Nephron progenitor cell (in vitro differentiated cells): ENCODE data around the gene CUBN.

Experiments used
- DNase-seq: peaks from one replicate; pipeline ENCODE4 v3.0.0; 2021
- H3K27ac Mint-ChIP-seq: 2 replicates; pipeline ENCODE4 v1.8.0; 2021; ENCODE audit warnings: mild to moderate bottlenecking, moderate library complexity, mixed read lengths
- H3K27me3 Mint-ChIP-seq: 2 replicates; pipeline ENCODE4 v1.8.0; 2021; ENCODE audit warnings: mild to moderate bottlenecking, low read depth, mixed read lengths; ENCODE audit not compliant: poor library complexity
- H3K36me3 Mint-ChIP-seq: 2 replicates; pipeline ENCODE4 v1.8.0; 2021; ENCODE audit warnings: low read depth, mixed read lengths
- H3K4me1 Mint-ChIP-seq: 2 replicates; pipeline ENCODE4 v1.8.0; 2021; ENCODE audit warnings: mixed read lengths
- H3K4me3 Mint-ChIP-seq: 2 replicates; pipeline ENCODE4 v1.8.0; 2021; ENCODE audit warnings: mild to moderate bottlenecking, moderate library complexity, mixed read lengths
- H3K9me3 Mint-ChIP-seq: 2 replicates; pipeline ENCODE4 v1.8.0; 2021; ENCODE audit warnings: mild to moderate bottlenecking, moderate library complexity, mixed read lengths
- TF ChIP-seq, protein P1 (sequence below): fragments of 200-600 bp; sonication (generic); IDR thresholded peaks from 2 replicates; pipeline ENCODE4 v1.5.0; 2021; ENCODE audit warnings: antibody characterized with exemption

CUBN gene

DNA sequence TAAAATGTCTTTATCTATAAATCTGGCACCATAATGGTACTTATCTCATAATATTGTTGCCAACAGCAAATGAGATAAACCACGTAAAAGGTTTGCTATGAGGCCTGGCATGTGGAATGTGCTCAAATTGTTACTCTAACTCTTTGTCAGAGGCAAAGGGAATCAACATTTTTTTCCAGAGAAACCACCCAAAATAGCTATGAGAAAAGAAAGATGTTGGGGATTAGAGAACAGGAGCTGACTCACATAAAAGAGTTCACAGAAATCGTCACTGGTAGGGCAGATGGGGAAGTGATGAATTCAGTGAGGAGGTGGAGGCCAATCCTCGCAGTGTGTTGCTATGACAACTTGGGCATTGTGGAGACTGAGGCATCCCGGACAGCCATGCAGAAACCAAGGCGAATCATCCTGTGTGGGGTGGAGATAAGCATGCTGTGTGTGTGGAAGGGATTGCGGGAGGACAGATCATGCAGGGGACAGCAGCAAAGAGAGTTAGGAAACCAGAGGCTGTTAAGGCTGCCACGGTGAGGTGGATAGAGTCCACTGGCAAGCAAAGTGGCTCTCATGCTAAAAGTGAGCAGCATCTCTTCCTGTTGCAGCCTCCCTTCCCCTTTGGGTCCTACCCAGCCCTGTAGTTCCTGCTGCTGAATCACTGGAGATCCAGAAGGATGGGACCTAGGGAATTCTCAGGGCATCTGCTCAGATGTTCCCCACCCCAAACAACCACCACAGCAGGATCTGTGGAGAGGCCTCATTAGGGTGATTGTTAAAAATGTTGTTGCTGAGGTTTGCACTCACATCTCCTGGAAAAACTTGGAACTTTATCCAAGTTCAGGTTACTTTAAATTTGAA lies 103.9 kb downstream of the CUBN start:
- H3K4me1 Mint-ChIP-seq, result peaks cover 46% of the 10 kb centered on the region
- no peak for DNase-seq
- no peaks in the 10 kb centered on the region for H3K36me3 Mint-ChIP-seq
- peak overlapping the region; percentile 44 for H3K27ac Mint-ChIP-seq
- H3K4me3 Mint-ChIP-seq, result no peak overlapping the region
- TF ChIP-seq, protein P1, sequence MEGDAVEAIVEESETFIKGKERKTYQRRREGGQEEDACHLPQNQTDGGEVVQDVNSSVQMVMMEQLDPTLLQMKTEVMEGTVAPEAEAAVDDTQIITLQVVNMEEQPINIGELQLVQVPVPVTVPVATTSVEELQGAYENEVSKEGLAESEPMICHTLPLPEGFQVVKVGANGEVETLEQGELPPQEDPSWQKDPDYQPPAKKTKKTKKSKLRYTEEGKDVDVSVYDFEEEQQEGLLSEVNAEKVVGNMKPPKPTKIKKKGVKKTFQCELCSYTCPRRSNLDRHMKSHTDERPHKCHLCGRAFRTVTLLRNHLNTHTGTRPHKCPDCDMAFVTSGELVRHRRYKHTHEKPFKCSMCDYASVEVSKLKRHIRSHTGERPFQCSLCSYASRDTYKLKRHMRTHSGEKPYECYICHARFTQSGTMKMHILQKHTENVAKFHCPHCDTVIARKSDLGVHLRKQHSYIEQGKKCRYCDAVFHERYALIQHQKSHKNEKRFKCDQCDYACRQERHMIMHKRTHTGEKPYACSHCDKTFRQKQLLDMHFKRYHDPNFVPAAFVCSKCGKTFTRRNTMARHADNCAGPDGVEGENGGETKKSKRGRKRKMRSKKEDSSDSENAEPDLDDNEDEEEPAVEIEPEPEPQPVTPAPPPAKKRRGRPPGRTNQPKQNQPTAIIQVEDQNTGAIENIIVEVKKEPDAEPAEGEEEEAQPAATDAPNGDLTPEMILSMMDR, result no peak
- H3K9me3 Mint-ChIP-seq, result no peaks in the 10 kb centered on the region
- H3K27me3 Mint-ChIP-seq, result peaks cover 4% of the 10 kb centered on the region

DNA sequence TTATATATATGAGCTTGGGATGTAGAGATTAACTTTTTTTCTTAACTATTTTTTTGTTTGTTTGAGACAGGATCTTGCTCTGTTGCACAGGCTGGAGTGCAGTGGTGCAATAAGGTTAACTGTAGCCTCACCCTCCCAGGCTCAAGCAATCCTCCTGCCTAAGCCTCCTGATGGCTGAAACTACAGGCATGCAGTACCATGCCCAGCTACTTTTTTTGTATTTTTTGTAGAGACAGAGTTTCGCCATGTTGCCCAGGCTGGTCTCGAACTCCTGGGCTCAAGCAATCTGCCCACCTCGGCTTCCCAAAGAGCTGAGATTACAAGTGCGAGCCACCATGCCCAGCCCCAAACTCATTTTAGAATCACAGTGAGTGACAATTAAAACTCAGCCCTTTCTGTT lies 105.2 kb downstream of the CUBN start:
- TF ChIP-seq, protein P1, result no peak
- Mint-ChIP-seq H3K36me3 (peaks cover 4% of the 10 kb centered on the region), H3K27me3 (peaks cover 4% of the 10 kb centered on the region), H3K4me1 (peaks cover 44% of the 10 kb centered on the region), H3K27ac (no peak overlapping the region), H3K9me3 (peaks cover 6% of the 10 kb centered on the region), H3K4me3 (no peak overlapping the region)
- no peak for DNase-seq

DNA sequence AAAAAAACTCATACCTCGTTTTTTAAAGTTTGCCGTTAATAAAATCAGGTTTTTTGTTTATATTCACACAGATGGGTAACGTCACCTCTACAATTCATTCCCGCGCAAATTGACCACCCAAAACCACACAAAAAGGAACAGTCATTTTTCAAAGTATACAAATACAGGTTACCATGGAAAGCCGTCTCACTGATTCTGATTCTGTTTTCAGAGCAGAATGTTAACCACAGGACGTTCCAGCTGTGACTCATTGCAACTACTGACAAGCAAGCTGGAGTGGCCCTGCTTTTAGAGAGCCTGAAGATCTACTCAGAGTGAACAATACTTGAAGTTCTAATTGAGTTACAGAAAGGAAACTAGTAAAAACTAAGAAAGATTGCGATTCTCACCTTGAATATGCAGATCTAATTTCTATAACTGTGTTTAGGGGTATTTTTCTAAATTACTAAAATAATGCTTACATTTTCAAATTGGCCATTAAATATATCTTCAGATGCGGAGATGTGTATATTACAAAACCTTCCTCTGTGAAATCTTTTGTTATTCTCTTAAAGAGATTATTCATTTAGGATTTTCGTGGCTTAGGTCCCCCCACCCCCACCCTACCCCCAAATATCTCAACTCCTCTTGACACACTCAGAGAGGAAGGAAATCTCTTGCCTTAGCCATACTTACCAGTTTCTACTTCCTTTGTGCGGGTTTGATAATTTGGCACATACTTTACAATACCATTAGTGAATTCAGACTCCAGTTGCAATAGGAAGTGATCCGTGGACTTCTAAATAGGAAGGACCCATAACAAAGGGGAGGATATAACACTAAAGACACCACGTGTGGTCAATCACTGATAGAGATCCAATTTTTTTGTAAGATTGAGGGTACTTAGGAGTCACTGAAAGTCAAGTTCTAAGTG lies 106.0 kb downstream of the CUBN start:
- H3K27me3 Mint-ChIP-seq, result peaks cover 7% of the 10 kb centered on the region
- H3K4me1 Mint-ChIP-seq, result peaks cover 38% of the 10 kb centered on the region
- TF ChIP-seq, protein P1, result no peak
- no peak overlapping the region for H3K4me3 Mint-ChIP-seq
- no peak for DNase-seq
- H3K9me3 Mint-ChIP-seq, result peaks cover 12% of the 10 kb centered on the region
- H3K36me3 Mint-ChIP-seq, result peaks cover 9% of the 10 kb centered on the region
- no peak overlapping the region for H3K27ac Mint-ChIP-seq

GRCh38 chr10:17022896-17023295 lies 106.7 kb downstream of the CUBN start:
- H3K4me1 Mint-ChIP-seq, result peaks cover 38% of the 10 kb centered on the region
- DNase-seq, result no peak
- peaks cover 9% of the 10 kb centered on the region for H3K36me3 Mint-ChIP-seq
- peaks cover 4% of the 10 kb centered on the region for H3K27me3 Mint-ChIP-seq
- peak overlapping the region; percentile 30 for H3K4me3 Mint-ChIP-seq
- peaks cover 19% of the 10 kb centered on the region for H3K9me3 Mint-ChIP-seq
- H3K27ac Mint-ChIP-seq, result peak overlapping the region; percentile 39
- TF ChIP-seq, protein P1, result no peak

DNA sequence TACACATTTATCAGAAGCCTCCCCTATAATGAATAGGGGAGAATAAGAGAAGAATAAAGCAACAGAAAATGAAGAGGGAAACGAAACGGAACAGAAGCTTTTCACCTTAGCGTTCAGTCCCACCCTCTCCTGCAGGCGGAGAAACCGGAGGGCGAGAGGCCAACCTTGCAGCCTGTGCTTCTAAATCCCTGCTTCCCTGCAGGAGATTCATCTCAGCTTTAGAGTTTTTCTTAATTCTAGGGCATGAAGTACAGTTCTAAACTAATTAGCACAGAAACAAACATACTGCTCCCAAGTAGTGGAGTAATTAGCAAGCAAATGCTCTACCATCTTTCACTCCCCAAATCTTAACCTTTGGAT lies 107.2 kb downstream of the CUBN start:
- H3K27ac Mint-ChIP-seq, result peak overlapping the region; percentile 39

More for the DNA sequence above, 107.2 kb downstream of the CUBN start:
- H3K4me3 Mint-ChIP-seq, result peak overlapping the region; percentile 30
- DNase-seq, result no peak
- H3K4me1 Mint-ChIP-seq, result peaks cover 38% of the 10 kb centered on the region
- H3K9me3 Mint-ChIP-seq, result peaks cover 24% of the 10 kb centered on the region
- H3K27me3 Mint-ChIP-seq, result peaks cover 6% of the 10 kb centered on the region
- peaks cover 9% of the 10 kb centered on the region for H3K36me3 Mint-ChIP-seq
- TF ChIP-seq, protein P1, result no peak
